ENCODE data around the gene CRY1. TPM values are rescaled to one million over a fixed set of nuclear protein-coding genes. Genes with fewer than 3 reads are reported as not detected.

CRY1 gene
- total and polyA plus RNA-seq, 9 of the 15 experiments (the other 6 are each of a cell fraction or from before 2014, with no cell fraction given) = 8.7 to 33.3 (median 25.2) TPM

- peak; percentile 67 for FAIRE-seq
- TF ChIP-seq ZNF740 (CRISPR knock-in tag; IDR thresholded peaks at IDR 0.05) (no peak), ZNF740 (tag; IDR thresholded peaks at IDR 0.05) (no peak), ZNF436 (CRISPR knock-in tag; IDR thresholded peaks at IDR 0.05) (no peak), NR2C1 (IDR thresholded peaks at IDR 0.05) (peak; percentile 36), NR2C1 (tag; IDR thresholded peaks at IDR 0.05) (peak; percentile 21; the same call in 1 of the 2 replicates), ZNF655 (CRISPR knock-in tag; IDR thresholded peaks at IDR 0.05) (no peak), ESRRA (IDR thresholded peaks at IDR 0.05; ENCODE audit: borderline replicate concordance, low read depth) (no peak), KAT7 (CRISPR knock-in tag; IDR thresholded peaks at IDR 0.05; ENCODE audit: borderline replicate concordance) (no peak), ZNF354B (CRISPR knock-in tag; IDR thresholded peaks at IDR 0.05) (no peak), NCOA6 (IDR thresholded peaks at IDR 0.05) (no peak), FOXA3 (CRISPR knock-in tag; conservative IDR thresholded peaks at IDR 0.05 in 1 of 2, IDR thresholded peaks at IDR 0.05 in 1 of 2) (no peak), PYGO2 (tag; IDR thresholded peaks at IDR 0.05) (no peak), ETV1 (tag; conservative IDR thresholded peaks at IDR 0.05; ENCODE audit: low read depth) (no peak), RHOXF2B (CRISPR knock-in tag; conservative IDR thresholded peaks at IDR 0.05) (no peak), NR2C2 (CRISPR knock-in tag; IDR thresholded peaks at IDR 0.05) (no peak), NR2C2 (tag; IDR thresholded peaks at IDR 0.05) (0 out of 2 replicates have a peak, but pooled peaks have one; percentile 20)
- TF ChIP-seq, protein P1, sequence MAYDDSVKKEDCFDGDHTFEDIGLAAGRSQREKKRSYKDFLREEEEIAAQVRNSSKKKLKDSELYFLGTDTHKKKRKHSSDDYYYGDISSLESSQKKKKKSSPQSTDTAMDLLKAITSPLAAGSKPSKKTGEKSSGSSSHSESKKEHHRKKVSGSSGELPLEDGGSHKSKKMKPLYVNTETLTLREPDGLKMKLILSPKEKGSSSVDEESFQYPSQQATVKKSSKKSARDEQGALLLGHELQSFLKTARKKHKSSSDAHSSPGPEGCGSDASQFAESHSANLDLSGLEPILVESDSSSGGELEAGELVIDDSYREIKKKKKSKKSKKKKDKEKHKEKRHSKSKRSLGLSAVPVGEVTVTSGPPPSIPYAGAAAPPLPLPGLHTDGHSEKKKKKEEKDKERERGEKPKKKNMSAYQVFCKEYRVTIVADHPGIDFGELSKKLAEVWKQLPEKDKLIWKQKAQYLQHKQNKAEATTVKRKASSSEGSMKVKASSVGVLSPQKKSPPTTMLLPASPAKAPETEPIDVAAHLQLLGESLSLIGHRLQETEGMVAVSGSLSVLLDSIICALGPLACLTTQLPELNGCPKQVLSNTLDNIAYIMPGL (CRISPR knock-in tag; IDR thresholded peaks at IDR 0.05) = no peak
Measured at GRCh38 chr12:107079172-107080011, 14.0 kb downstream of the CRY1 start.

More at GRCh38 chr12:107079172-107080011, 14.0 kb downstream of the CRY1 start:
- in situ Hi-C loops (cut with MboI) (no loop called here), intact Hi-C loops (cut with micrococcal nuclease) (loop anchor here (1.0 to 5.0 kb wide), 3 partner anchors 13 to 92 kb away; partner anchors contain the start of genes CRY1 and MTERF2)
- 0 out of 4 replicates have a peak overlapping the region, but pooled peaks of 1 of the 2 experiments have one; percentile 2 for H3K9ac ChIP-seq (ENCODE audit: insufficient read depth in 1 of 2, low read depth in 2 of 2, low read length in 2 of 2)
- peak overlapping the region; percentile 27 for H3K4me2 ChIP-seq (ENCODE audit: insufficient read depth, low read length)
- no peaks in the 10 kb centered on the region for H3K36me3 ChIP-seq (ENCODE audit: control insufficient read depth, insufficient read depth, low read length)
- CTCF ChIA-PET (ENCODE audit: low intra/inter-chr PET ratio) = interaction anchor here (0.5 kb wide), 1 partner anchor 837 kb away, joined by 3 read pairs; no protein-coding TSS in a partner anchor
- BruUV-seq (replicated peaks) = no TSS peak
- ATAC-seq = peak; percentile 88
- peaks cover 41% of the 10 kb centered on the region for H3K79me2 ChIP-seq (ENCODE audit: control insufficient read depth, insufficient read depth, low read length)
- H3K27me3 ChIP-seq (ENCODE audit: control insufficient read depth in 2 of 2, insufficient read depth in 2 of 2, low read length in 2 of 2) = no peaks in the 10 kb centered on the region
- H4K20me1 ChIP-seq (replicated peaks; ENCODE audit: control insufficient read depth, insufficient read depth, low read length) = no peaks in the 10 kb centered on the region; the same call in 1 of the 2 replicates
- H3K4me3 ChIP-seq = no peak overlapping the region
- peaks cover 4 to 15% of the 10 kb centered on the region in 2 experiments; a peak in 3 of 5 replicates for H3K4me1 ChIP-seq (replicated peaks in 1 of 2; ENCODE audit: control insufficient read depth in 2 of 2, insufficient read depth in 2 of 2, low read length in 2 of 2)
- no peak overlapping the region for H2AFZ ChIP-seq (ENCODE audit: low read depth, low read length)
- WGBS (ENCODE audit: insufficient coverage, low coverage, missing lambda C conversion rate) = 52% methylated on average over 2 of the region's 2 CpGs
- DNase-seq (ENCODE audit: extremely low read depth in 1 of 4, low spot score in 3 of 4) = peak; percentile 20 to 49 (median 24)
- H3K27ac ChIP-seq (ENCODE audit: extremely low read depth, low read depth, low read length) = peak overlapping the region; percentile 38; the same call in 1 of the 3 replicates
- POLR2A ChIA-PET = interaction anchor here (0.8 to 3.2 kb wide), 5 partner anchors 10 to 26 kb away, joined by 3 to 11 read pairs (median 4); no protein-coding TSS in a partner anchor
- no peaks in the 10 kb centered on the region for H3K9me3 ChIP-seq (replicated peaks; ENCODE audit: control insufficient read depth, insufficient read depth, low read depth, low read length)
- H3K9me1 ChIP-seq (ENCODE audit: control insufficient read depth, insufficient read depth, low read length) = peaks cover 4% of the 10 kb centered on the region

All from K562 (cell line).